SK-N-SH (cell line): ENCODE results near the gene KIF20B. TPM values are rescaled to one million over a fixed set of nuclear protein-coding genes. Genes with fewer than 3 reads are reported as not detected.

Source experiments
- CTCF ChIA-PET: fragments of 300-600, 350-600 bp; formaldehyde crosslinking; extraction: SDS; loops from one replicate; lab custom pipeline; 2021; lab: Yijun Ruan, JAX
- POLR2A ChIA-PET: fragments of 350-600 bp; sonication (Branson Sonifier 250); formaldehyde crosslinking; extraction: SDS; loops from one replicate; lab custom pipeline; 2020; ENCODE audit warnings: antibody characterized with exemption, inconsistent platforms; lab: Yijun Ruan, JAX
- DNase-seq: peaks from one replicate; pipeline ENCODE4 v3.0.0; 2012
- H2AFZ ChIP-seq: fragments of 200-600 bp; sonication (generic); 2 replicates; pipeline ENCODE4 v1.8.1; 2016; ENCODE audit warnings: antibody characterized with exemption, mild to moderate bottlenecking, low read depth
- H3F3A ChIP-seq: fragments of 200-600 bp; sonication (generic); replicated peaks from 2 replicates; pipeline ENCODE3; 2016; ENCODE audit warnings: antibody characterized with exemption, mild to moderate bottlenecking; ENCODE audit not compliant: insufficient read depth
- H3K27ac ChIP-seq, 2 experiments: fragments of 200-500 bp in 1 of 2; fragments of 200-600 bp in 1 of 2; sonication (Bioruptor generic) in 1 of 2; sonication (generic), shearing (Covaris generic) in 1 of 2; 2 replicates each; pipeline versions ENCODE4 v1.5.1 to v1.6.1; 2014 to 2016; ENCODE audit warnings: low read depth in 2 of 2, inconsistent platforms in 1 of 2, low read length in 1 of 2, mild to moderate bottlenecking in 1 of 2, mixed read lengths in 1 of 2
- H3K27me3 ChIP-seq: fragments of 200-600 bp; sonication (generic), shearing (Covaris generic); 2 replicates; pipeline ENCODE4 v1.6.1; 2016; ENCODE audit warnings: mixed run types; ENCODE audit not compliant: insufficient read depth
- H3K36me3 ChIP-seq, 2 experiments: fragments of 200-500 bp in 1 of 2; fragments of 200-600 bp in 1 of 2; sonication (Bioruptor generic) in 1 of 2; sonication (generic) in 1 of 2; replicated peaks in 1 of 2; 2 replicates each; pipeline versions ENCODE3 to v1.5.1; 2014 to 2016; ENCODE audit warnings: low read length in 1 of 2, mild to moderate bottlenecking in 1 of 2; ENCODE audit not compliant: insufficient read depth in 2 of 2, control insufficient read depth in 1 of 2
- H3K4me1 ChIP-seq, 2 experiments: fragments of 200-500 bp in 1 of 2; fragments of 200-600 bp in 1 of 2; sonication (Bioruptor generic) in 1 of 2; sonication (generic), shearing (Covaris generic) in 1 of 2; 2 replicates each; pipeline versions ENCODE4 v1.5.1 to v1.6.1; 2014 to 2016; ENCODE audit warnings: low read depth in 1 of 2, low read length in 1 of 2, mixed run types in 1 of 2; ENCODE audit not compliant: insufficient read depth in 2 of 2, control insufficient read depth in 1 of 2
- H3K4me2 ChIP-seq: fragments of 200-600 bp; sonication (generic), shearing (Covaris generic); 2 replicates; pipeline ENCODE4 v1.6.1; 2017; ENCODE audit warnings: mixed run types
- H3K4me3 ChIP-seq, 2 experiments: fragments of 200-500 bp in 1 of 2; fragments of 200-600 bp in 1 of 2; sonication (Bioruptor generic) in 1 of 2; sonication (generic), shearing (Covaris generic) in 1 of 2; 2 replicates each; pipeline versions ENCODE4 v1.5.1 to v1.8.1; 2014 to 2016; ENCODE audit warnings: low read depth in 2 of 2, inconsistent platforms in 1 of 2, low read length in 1 of 2, mild to moderate bottlenecking in 1 of 2, mixed read lengths in 1 of 2, moderate library complexity in 1 of 2
- H3K79me2 ChIP-seq: fragments of 200-600 bp; sonication (generic); 2 replicates; pipeline ENCODE4 v1.8.1; 2017; ENCODE audit warnings: mild to moderate bottlenecking; ENCODE audit not compliant: insufficient read depth
- H3K9ac ChIP-seq: fragments of 200-600 bp; sonication (generic); 2 replicates; pipeline ENCODE4 v1.6.1; 2017; ENCODE audit warnings: mixed run types
- H3K9me2 ChIP-seq: fragments of 200-600 bp; sonication (generic); 2 replicates; pipeline ENCODE4 v1.6.1; 2017; ENCODE audit warnings: mixed run types
- H3K9me3 ChIP-seq: fragments of 200-600 bp; sonication (generic); 2 replicates; pipeline ENCODE4 v1.6.1; 2017; ENCODE audit warnings: mixed run types, mild to moderate bottlenecking, moderate library complexity
- H4K20me1 ChIP-seq: fragments of 200-600 bp; sonication (generic); 2 replicates; pipeline ENCODE4 v1.6.1; 2017; ENCODE audit warnings: mild to moderate bottlenecking, mixed run types; ENCODE audit not compliant: insufficient read depth
- EZH2phosphoT487 ChIP-seq: fragments of 200-600 bp; sonication (generic); IDR thresholded peaks from 2 replicates; pipeline ENCODE4 v1.6.1; 2017; ENCODE audit warnings: low read depth, mixed run types, mild to moderate bottlenecking, antibody characterized with exemption, moderate library complexity, borderline replicate concordance
- FOXJ3 ChIP-seq: sonication (generic); formaldehyde crosslinking; IDR thresholded peaks from 2 replicates; pipeline ENCODE4 v1.5.1; 2020; ENCODE audit warnings: mild to moderate bottlenecking, missing genetic modification reagents
- GABPA ChIP-seq: IDR thresholded peaks from 2 replicates; pipeline ENCODE4 v1.4.0; 2012; ENCODE audit warnings: low read depth, mild to moderate bottlenecking
- NFIC ChIP-seq: IDR thresholded peaks from 2 replicates; pipeline ENCODE4 v1.4.0; 2012; ENCODE audit warnings: borderline replicate concordance
- POLR2AphosphoS5 ChIP-seq: IDR thresholded peaks from 2 replicates; pipeline ENCODE4 v1.6.1; 2012; ENCODE audit warnings: low read depth, low read length
- RAD21 ChIP-seq: IDR thresholded peaks from 2 replicates; pipeline ENCODE4 v1.6.1; 2012; ENCODE audit warnings: mild to moderate bottlenecking, low read length
- RCOR1 ChIP-seq: fragments of 150-350 bp; IDR thresholded peaks from 2 replicates; pipeline ENCODE4 v1.6.1; 2017; ENCODE audit warnings: antibody characterized with exemption, low read length
- RFX5 ChIP-seq: IDR thresholded peaks from 2 replicates; pipeline ENCODE4 v1.6.1; 2012; ENCODE audit warnings: mild to moderate bottlenecking, improper control_type of control experiment, low read length
- RXRA ChIP-seq: IDR thresholded peaks from 2 replicates; pipeline ENCODE4 v1.4.0; 2012; ENCODE audit warnings: low read depth, mild to moderate bottlenecking, borderline replicate concordance
- SMC3 ChIP-seq: IDR thresholded peaks from 2 replicates; pipeline ENCODE4 v1.6.1; 2012; ENCODE audit warnings: low read depth, low read length, improper control_type of control experiment
- YY1 ChIP-seq: IDR thresholded peaks from 2 replicates; pipeline ENCODE4 v1.4.0; 2012; ENCODE audit warnings: low read depth, mild to moderate bottlenecking
- WGBS: methylation state at CpG from one replicate; pipeline ENCODE4 v1.1.6; 2017; ENCODE audit warnings: low lambda C conversion rate; 5-methylcytosine and 5-hydroxymethylcytosine counted together
- polyA plus RNA-seq, 3 experiments: library from polyadenylated mRNA; depleted of rRNA; stranded (reverse); fragments of >200 nt; gene quantifications; 2 replicates each; pipeline ENCODE4 v1.2.3, GENCODE V29; 2012
- TF ChIP-seq, protein P1 (sequence below): IDR thresholded peaks from 2 replicates; pipeline ENCODE4 v1.4.0; 2012; ENCODE audit warnings: low read depth, borderline replicate concordance
- TF ChIP-seq, protein P2 (sequence below): fragments of 150-350 bp; IDR thresholded peaks from 2 replicates; pipeline ENCODE4 v1.6.1; 2016; ENCODE audit warnings: mild to moderate bottlenecking, low read depth, low read length
- TF ChIP-seq, protein P3 (sequence below): fragments of 150-350 bp; IDR thresholded peaks from 2 replicates; pipeline ENCODE4 v1.6.1; 2017; ENCODE audit warnings: antibody characterized with exemption, low read length, low read depth, borderline replicate concordance
- TF ChIP-seq, protein P4 (sequence below): IDR thresholded peaks from 2 replicates; pipeline ENCODE4 v1.4.0; 2012; ENCODE audit warnings: low read depth, borderline replicate concordance

Gene KIF20B
- polyA plus RNA-seq, 1 of the 3 experiments (the other 2 are of a cell fraction): 1.5 TPM

DNA sequence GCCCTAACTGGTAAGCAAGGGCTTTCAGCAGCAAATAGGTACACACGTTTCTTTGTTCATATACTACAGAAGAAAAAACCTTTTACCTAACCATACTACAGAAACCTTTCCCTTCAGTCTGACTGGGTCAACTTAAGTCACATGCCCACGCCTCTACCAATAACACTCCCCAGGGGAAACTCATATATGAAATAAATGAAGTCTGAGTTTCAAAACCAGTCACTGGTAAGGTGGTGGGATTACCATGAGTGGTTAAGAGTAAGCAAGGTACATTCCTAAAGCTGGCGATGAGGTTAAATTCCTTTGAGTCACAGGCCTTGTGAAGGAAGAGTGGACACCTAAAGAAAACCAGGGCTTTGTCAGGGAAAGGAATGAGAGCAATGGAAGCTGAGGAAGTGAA lies 21.4 kb upstream of the KIF20B start (continued):
- TF ChIP-seq, protein P1, sequence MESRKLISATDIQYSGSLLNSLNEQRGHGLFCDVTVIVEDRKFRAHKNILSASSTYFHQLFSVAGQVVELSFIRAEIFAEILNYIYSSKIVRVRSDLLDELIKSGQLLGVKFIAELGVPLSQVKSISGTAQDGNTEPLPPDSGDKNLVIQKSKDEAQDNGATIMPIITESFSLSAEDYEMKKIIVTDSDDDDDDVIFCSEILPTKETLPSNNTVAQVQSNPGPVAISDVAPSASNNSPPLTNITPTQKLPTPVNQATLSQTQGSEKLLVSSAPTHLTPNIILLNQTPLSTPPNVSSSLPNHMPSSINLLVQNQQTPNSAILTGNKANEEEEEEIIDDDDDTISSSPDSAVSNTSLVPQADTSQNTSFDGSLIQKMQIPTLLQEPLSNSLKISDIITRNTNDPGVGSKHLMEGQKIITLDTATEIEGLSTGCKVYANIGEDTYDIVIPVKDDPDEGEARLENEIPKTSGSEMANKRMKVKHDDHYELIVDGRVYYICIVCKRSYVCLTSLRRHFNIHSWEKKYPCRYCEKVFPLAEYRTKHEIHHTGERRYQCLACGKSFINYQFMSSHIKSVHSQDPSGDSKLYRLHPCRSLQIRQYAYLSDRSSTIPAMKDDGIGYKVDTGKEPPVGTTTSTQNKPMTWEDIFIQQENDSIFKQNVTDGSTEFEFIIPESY: no peak
- TF ChIP-seq, all 33 proteins: peak for 0

DNA sequence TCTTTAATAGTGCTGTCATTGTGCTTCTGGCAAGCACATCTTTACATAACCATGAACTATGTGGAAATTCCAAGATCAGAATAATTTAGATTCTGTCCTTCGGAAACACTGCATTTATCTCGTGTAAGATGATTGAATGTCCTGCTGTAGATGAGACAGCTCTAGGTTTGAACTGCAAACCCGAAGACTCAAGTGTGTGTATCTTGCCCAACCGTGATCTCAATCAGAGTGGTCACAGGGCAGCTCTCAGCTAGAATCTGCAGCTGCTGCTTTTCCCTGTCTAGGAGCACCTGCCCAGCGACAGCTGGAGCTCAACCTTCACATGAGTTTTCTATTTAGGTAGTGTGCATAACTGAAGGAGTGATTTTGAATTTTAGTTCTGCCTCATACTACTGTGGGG lies 17.5 kb upstream of the KIF20B start:
- no peak for TF ChIP-seq RAD21
- TF ChIP-seq RFX5: no peak
- no peak for TF ChIP-seq EZH2phosphoT487
- TF ChIP-seq FOXJ3 (CRISPR knock-in tag): no peak
- TF ChIP-seq, protein P2, sequence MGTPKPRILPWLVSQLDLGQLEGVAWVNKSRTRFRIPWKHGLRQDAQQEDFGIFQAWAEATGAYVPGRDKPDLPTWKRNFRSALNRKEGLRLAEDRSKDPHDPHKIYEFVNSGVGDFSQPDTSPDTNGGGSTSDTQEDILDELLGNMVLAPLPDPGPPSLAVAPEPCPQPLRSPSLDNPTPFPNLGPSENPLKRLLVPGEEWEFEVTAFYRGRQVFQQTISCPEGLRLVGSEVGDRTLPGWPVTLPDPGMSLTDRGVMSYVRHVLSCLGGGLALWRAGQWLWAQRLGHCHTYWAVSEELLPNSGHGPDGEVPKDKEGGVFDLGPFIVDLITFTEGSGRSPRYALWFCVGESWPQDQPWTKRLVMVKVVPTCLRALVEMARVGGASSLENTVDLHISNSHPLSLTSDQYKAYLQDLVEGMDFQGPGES: no peak
- TF ChIP-seq YY1: no peak
- no peak for TF ChIP-seq RXRA
- no peaks in the 10 kb centered on the region for H3K79me2 ChIP-seq
- no peak overlapping the region for H3K27ac ChIP-seq
- 76% methylated on average over 4 of the region's 5 CpGs for WGBS
- H3K36me3 ChIP-seq: no peaks in the 10 kb centered on the region
- H3K9me2 ChIP-seq: no peaks in the 10 kb centered on the region
- H3K4me2 ChIP-seq: no peak overlapping the region
- ChIA-PET POLR2A (no interaction called here), CTCF (no interaction called here)
- no peaks in the 10 kb centered on the region for H3F3A ChIP-seq
- no peaks in the 10 kb centered on the region for H3K27me3 ChIP-seq
- no peak overlapping the region for H3K4me3 ChIP-seq
- no peak overlapping the region for H3K9ac ChIP-seq
- H4K20me1 ChIP-seq: no peaks in the 10 kb centered on the region
- H3K9me3 ChIP-seq: no peaks in the 10 kb centered on the region
- no peak for DNase-seq
- no peaks in the 10 kb centered on the region for H3K4me1 ChIP-seq
- H2AFZ ChIP-seq: no peak overlapping the region

DNA sequence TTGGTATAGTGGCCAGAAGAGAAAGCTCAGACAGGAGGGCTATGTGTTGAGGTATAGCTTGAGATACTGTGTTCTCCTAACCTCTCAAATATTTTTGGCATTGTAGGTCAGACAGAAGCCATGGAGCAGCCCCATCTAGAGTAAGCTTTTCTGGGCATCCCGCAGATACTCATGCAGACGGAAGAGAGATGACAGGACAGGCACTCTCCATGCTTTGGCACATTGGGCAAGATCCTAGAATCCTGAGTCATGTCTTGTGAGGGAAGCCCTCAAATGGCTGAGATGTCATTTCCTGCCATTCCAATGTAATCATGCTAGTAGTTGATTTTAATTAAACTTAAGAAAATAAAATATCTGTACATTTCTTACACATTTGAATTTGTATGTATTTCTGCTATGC lies 16.8 kb upstream of the KIF20B start:
- no peaks in the 10 kb centered on the region for H3K36me3 ChIP-seq
- H3K4me2 ChIP-seq: no peak overlapping the region
- no peaks in the 10 kb centered on the region for H3K79me2 ChIP-seq
- no peak for TF ChIP-seq POLR2AphosphoS5
- TF ChIP-seq, protein P3, sequence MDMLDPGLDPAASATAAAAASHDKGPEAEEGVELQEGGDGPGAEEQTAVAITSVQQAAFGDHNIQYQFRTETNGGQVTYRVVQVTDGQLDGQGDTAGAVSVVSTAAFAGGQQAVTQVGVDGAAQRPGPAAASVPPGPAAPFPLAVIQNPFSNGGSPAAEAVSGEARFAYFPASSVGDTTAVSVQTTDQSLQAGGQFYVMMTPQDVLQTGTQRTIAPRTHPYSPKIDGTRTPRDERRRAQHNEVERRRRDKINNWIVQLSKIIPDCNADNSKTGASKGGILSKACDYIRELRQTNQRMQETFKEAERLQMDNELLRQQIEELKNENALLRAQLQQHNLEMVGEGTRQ: no peak
- no peak for TF ChIP-seq FOXJ3 (CRISPR knock-in tag)
- TF ChIP-seq NFIC: no peak
- no peak for TF ChIP-seq RCOR1
- TF ChIP-seq RAD21: no peak
- no peak for TF ChIP-seq SMC3
- TF ChIP-seq RFX5: no peak
- TF ChIP-seq, protein P4, sequence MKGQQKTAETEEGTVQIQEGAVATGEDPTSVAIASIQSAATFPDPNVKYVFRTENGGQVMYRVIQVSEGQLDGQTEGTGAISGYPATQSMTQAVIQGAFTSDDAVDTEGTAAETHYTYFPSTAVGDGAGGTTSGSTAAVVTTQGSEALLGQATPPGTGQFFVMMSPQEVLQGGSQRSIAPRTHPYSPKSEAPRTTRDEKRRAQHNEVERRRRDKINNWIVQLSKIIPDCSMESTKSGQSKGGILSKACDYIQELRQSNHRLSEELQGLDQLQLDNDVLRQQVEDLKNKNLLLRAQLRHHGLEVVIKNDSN: no peak
- no peak for TF ChIP-seq GABPA
- H3K9ac ChIP-seq: no peak overlapping the region
- no peak overlapping the region for H3K4me3 ChIP-seq
- 81% methylated on average over 2 of the region's 2 CpGs for WGBS
- no peak overlapping the region for H2AFZ ChIP-seq
- H3K27ac ChIP-seq: no peak overlapping the region
- POLR2A ChIA-PET: no interaction called here
- H4K20me1 ChIP-seq: no peaks in the 10 kb centered on the region
- CTCF ChIA-PET: no interaction called here
- no peaks in the 10 kb centered on the region for H3K9me2 ChIP-seq
- H3K9me3 ChIP-seq: no peaks in the 10 kb centered on the region
- H3F3A ChIP-seq: no peaks in the 10 kb centered on the region
- no peaks in the 10 kb centered on the region for H3K27me3 ChIP-seq
- DNase-seq: no peak
- H3K4me1 ChIP-seq: no peaks in the 10 kb centered on the region
